Cardiac septum (tissue), 1 donor: Measurements from ENCODE around the gene KRT24. TPM values are rescaled to one million over a fixed set of nuclear protein-coding genes. Genes with fewer than 3 reads are reported as not detected.
"Not testable (repeated sequence)": the region's sequence is repeated elsewhere in the genome, so short reads cannot be mapped to it uniquely, and the experiment has no call there.

Experiments
- DNase-seq: peaks from one replicate; pipeline ENCODE4 v3.0.0-alpha.2; 2020; ENCODE audit warnings: low spot score
- intact Hi-C: fragments of 100-400 bp; cut with DNase I; formaldehyde crosslinking; loops from one replicate; pipeline ENCODE4 v1.14.0; 2022
- long read RNA-seq: library from polyadenylated mRNA; unstranded; transcript quantifications from one replicate; pipeline ENCODE4 v2.0.0, GENCODE V29; 2021
- total RNA-seq: library from RNA; stranded (reverse); fragmentation: NEBNext Ultra II Directional; extraction: Animal tissue kit (Norgen Biotek cat#: 25700); gene quantifications from one replicate; pipeline ENCODE4 v1.2.1, GENCODE V29; 2021
- donor health status: DM: no; HTN: no; CAD: no.

The KRT24 gene
- total RNA-seq, result not detected
- long read RNA-seq, result 0 reads

GRCh38 chr17:40703652-40704051 lies at the start of gene KRT24:
Gene KRT24, minus strand, starts transcription at chr17:40703752. Its CDS starts 59 bp downstream, at chr17:40703693.
- intact Hi-C loops, result no loop called here
- DNase-seq, result no peak

DNA sequence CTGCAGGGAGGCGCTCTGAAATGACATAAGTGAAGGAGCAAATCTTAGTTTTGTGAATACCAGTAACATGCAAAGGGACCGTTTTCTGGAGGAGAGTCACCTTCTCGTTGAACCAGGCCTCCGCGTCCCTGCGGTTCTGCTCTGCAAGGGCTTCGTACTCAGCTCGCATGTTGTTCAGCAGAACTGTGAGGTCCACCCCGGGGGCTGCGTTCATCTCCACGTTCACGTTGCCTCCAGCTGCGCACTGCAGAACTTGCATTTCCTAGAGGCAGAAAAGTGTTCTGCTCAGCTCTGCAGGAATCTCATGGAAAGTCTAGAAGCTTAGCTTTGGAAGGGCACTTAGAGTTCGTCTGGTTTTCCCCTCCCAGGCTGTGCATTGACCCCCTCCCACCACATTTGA lies 47.5 kb upstream of the KRT24 start:
- no peak for DNase-seq
- intact Hi-C loops, result no loop called here

- DNase-seq, result no peak
- intact Hi-C loops, result no loop called here
These were observed 46.8 kb upstream of the KRT24 start for GRCh38 chr17:40750391-40750790.

- intact Hi-C loops, DNase-seq: not testable (repeated sequence)
These were observed 45.1 kb upstream of the KRT24 start for GRCh38 chr17:40748666-40749065.

- intact Hi-C loops, result no loop called here
- no peak for DNase-seq
These were observed 35.0 kb upstream of the KRT24 start for GRCh38 chr17:40738553-40738952.

DNA sequence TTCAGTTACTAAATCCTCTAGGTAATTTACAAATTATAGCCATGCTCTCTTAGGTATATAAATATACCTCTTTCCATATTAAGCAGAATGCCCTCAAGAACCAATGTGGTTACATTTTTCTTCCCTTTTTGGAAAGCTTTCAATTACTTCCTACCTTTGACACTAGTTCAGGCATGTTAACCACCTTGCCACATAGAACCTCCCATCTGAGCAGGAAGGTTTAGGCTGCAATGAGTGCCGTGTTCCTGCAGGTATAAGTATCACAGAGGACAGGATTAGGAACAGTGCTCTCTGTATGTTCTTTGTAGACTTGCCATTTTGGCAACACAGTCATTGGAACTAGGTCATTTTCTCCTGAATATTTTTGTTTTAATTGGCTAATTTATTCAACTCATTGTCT lies 31.5 kb upstream of the KRT24 start:
- intact Hi-C loops, result no loop called here
- no peak for DNase-seq

DNA sequence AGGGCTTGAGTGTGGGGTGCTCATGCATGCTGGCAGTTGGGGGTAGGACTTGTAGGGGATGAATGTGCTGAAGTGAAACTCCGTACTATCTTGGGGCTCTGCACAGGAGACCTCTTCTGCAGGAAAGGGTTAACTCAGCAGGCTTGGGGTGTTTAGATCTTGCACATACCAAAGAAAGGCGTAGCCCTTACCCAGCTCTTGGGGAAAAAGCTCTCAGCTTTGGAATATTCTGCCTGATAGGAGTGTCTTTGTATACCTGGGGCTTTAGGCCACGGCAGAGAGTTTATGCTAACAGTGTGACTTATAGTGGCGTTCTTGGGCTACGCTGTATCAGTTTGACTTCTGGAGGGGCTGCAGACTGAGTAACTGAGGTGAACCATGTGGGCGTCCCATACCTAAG lies 30.5 kb upstream of the KRT24 start:
- intact Hi-C loops, result no loop called here
- DNase-seq, result no peak

GRCh38 chr17:40730970-40731369 lies 27.4 kb upstream of the KRT24 start:
- DNase-seq, result no peak
- intact Hi-C loops, result no loop called here

- intact Hi-C loops, result no loop called here
These were observed 24.1 kb upstream of the KRT24 start for GRCh38 chr17:40727447-40728231.

GRCh38 chr17:40726919-40727318 lies 23.4 kb upstream of the KRT24 start:
- intact Hi-C loops, result no loop called here
- DNase-seq, result no peak

More at GRCh38 chr17:40727447-40728231, 24.1 kb upstream of the KRT24 start:
- no peak for DNase-seq

DNA sequence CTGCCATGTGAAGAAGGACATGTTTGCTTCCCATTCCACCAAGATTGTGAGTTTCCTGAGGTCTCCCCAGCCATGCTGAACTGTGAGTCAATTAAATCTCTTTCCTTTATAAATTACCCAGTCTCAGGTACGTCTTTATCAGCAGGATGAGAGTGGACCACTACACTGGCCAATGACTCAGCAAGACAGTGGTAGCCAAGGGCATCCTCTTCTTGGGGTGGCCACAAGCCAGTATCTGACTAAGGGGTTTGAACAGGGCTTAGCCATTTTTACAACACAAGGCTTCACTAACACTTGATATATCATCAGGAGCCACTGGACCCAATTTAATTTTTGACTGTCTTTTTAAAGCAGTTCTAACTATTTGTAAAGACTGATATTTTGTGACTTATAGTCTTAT lies 21.1 kb upstream of the KRT24 start:
- no peak for DNase-seq
- intact Hi-C loops, result no loop called here

DNA sequence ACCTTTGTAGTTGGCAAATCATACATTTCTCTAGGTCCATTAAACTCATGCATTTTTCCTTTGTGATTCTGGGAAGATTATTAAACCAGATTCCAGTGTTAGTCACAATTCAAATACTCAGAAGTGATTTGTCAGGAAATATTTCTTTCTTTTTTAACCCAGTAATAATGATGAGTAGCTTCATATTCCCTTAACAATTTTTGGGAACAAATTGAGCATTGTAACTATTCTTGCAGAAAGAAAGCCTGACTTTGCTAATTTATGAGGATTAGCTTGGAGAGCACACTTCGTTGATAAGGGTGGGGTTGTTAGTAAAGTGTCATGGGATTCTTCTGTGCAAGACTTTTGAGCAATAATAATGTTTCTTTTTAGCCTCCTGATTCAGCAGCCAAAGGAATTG lies 18.7 kb upstream of the KRT24 start:
- intact Hi-C loops, result no loop called here
- no peak for DNase-seq

GRCh38 chr17:40720899-40721298 lies 17.3 kb upstream of the KRT24 start:
- DNase-seq, result no peak
- intact Hi-C loops, result no loop called here

GRCh38 chr17:40718930-40719329 lies 15.4 kb upstream of the KRT24 start:
- DNase-seq, result no peak
- intact Hi-C loops, result no loop called here

DNA sequence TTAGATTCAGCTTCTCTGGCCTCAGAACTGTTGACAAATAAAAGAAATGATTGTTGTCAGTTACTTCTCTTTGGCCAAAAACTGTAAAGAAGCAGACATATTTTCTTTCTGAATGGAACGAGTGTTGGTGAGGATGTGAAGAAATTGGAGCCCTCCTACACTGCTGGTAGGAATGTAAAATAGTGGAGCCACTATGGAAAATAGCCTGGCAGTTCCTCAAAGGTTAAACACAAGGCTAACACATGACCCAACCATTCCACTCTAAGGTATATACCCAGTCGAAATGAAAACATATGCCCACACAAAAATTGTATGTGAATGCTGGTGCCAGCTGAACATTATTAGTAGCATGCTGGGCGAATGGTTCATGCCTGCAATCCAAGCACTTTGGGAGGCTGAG lies 14.2 kb upstream of the KRT24 start:
- DNase-seq, result no peak
- intact Hi-C loops, result no loop called here

DNA sequence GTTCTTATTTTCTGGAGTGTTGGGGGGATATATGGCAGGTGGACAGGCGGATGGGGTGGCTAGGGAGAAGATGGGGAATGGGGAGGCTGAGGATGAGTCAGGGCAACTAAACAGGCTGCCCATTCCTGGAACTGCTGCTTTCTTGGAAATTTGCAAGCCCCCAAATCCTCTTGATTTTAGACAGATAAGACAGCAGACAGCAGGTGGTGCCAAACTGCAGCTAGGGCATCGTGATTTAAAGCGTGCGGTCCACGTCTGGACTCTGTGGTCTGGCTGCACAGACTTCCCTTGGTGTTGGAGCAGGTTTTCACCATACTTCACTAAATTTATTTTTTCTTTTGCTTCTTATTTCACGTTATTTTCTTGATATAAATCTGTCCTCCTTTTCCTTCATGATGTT lies 10.9 kb upstream of the KRT24 start:
- DNase-seq, result no peak
- intact Hi-C loops, result no loop called here

DNA sequence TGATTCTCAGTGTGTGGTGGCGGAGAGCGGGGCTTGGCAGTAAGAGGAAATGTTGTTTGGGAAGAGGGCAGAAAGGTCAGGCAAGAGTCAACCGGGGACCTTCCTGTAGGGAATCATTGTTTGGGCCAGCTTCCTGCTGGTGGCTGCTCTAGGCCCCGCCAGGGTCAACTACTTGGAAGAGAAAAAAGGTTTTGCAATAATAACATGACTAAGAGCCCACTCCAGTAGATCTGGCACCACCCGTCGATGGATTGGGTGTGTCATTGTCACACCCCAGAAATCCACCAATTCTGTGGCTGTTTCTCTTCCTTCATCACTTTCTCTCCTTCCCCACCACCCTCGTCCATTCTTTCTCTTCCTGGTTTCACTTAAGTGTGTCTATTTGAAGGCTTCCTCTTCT lies 4.2 kb upstream of the KRT24 start:
- no peak for DNase-seq
- intact Hi-C loops, result no loop called here

GRCh38 chr17:40705584-40705983 lies 2.0 kb upstream of the KRT24 start:
- intact Hi-C loops, result no loop called here
- DNase-seq, result no peak

DNA sequence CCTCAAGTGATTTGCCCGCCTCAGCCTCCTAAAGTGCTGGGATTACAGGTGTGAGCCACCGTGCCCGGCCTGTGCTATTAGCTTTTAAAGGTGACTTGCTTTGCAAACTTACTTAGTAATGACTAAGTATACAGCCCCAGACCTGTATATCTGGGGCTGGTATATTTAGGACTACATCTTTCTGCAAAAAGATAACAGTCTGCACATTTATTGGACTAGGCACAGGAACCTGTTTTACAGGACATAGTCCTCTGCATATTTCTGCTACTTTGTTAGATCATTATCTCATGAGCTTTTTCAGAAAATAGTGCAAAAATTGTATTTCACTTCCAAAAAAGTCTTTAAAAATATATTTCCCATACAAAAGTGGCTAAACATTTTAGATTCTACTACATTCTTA lies 1.3 kb downstream of the KRT24 start:
- intact Hi-C loops, result no loop called here
- DNase-seq, result no peak

- intact Hi-C loops, result no loop called here
- no peak for DNase-seq
These were observed 3.7 kb downstream of the KRT24 start for GRCh38 chr17:40699853-40700252.

DNA sequence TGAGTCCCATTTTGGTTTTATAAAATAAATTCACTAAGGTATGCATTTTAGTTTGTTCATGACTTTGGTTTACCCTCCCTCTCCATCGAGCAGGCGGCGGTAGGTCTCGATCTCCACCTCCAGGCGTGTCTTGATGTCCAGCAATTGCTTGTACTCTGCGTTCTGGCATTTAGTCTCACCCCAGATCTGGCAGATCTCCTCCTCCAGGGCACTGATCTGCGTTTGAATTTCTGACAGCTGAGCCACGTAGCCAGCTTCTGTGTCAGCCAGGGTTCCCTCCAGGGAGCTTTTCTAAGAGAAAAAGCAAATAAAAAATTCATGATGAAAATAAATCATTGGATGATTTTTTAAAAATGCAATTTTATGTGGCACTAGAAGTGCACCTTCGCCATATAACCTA lies 4.2 kb downstream of the KRT24 start:
- intact Hi-C loops, result no loop called here
- DNase-seq, result no peak

GRCh38 chr17:40697297-40697696 lies 6.3 kb downstream of the KRT24 start:
- DNase-seq, result no peak
- intact Hi-C loops, result no loop called here
